NCI-H345 treated with DMSO at 0.1 percent for 48 hours (cell line): ENCODE data around the gene RILPL1.
"Not testable (repeated sequence)": the region's sequence is repeated elsewhere in the genome, so short reads cannot be mapped to it uniquely, and the experiment has no call there.

Source experiments
- DNase-seq: peaks from one replicate; lab custom pipeline; 2025; ENCODE audit not compliant: unreplicated experiment; lab: John Stamatoyannopoulos, UW

The RILPL1 gene

GRCh38 chr12:123533672-123534643, at the start of gene RILPL1:
TSS of gene RILPL1 (minus strand) at chr12:123533719. CDS start at chr12:123533482, 237 bp downstream.
- DNase-seq, result no peak

- DNase-seq, result no peak
These were observed 47.3 kb upstream of the RILPL1 start for GRCh38 chr12:123580772-123581171.

DNA sequence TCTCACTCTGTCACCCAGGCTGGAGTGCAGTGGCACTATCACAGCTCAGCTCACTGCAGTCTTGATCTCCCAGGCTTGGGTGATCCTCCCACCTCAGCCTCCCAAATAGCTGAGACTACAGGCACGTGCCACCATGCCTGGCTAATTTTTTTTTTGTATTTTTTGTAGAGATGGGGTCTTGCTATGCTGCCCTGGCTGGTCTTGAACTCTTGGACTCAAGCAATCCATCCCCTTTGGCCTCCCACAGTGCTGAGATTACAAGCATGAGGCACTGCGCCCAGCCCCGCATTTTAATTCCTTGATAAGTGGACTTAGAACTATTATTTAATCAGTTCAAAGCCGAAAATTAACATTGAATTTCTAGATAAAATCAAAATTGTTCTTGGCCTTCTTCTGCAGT, 45.3 kb upstream of the RILPL1 start:
- DNase-seq, result not testable (repeated sequence)

- DNase-seq, result no peak
These were observed 44.7 kb upstream of the RILPL1 start for GRCh38 chr12:123578243-123578642.

DNA sequence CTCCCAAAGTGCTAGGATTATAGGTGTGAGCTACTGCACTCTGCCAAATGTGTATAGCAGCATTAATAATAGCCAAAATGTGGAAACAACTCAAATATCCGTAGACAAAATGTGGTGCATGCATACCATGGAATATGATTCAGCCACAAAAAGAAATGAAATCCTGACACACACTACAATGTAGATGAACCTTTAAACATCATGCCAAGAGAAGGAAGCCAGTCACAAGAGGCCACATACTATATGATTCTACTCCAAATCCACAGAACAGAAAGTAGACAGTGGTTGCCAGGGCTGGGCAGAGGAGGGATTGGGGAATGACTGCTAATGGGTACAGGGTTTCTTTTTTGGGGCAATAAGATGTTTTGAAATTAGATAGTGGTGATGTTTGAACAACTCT, 43.1 kb upstream of the RILPL1 start:
- DNase-seq, result no peak

DNA sequence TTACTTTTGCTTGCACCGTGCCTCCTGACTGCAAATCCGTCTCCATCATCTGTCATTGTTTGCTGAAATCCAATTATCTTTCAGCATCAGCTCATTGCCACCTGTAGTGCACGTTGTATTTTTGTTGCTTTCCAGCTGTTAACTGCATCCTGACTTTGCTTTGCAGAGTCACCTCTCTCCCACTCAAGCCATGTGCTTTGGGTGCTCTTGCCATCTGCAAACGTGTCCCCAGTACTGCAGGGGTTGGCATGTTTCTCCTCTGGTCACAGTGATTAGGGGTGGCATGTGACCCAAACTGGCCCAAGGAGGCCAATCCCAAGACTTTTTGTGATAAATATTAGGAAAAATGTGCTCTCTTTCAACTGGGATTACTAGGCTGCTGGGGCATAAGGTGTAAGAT, 40.4 kb upstream of the RILPL1 start:
- no peak for DNase-seq

GRCh38 chr12:123572391-123572790, 38.9 kb upstream of the RILPL1 start:
- DNase-seq, result no peak

GRCh38 chr12:123571343-123571813, 37.9 kb upstream of the RILPL1 start:
- DNase-seq, result no peak

DNA sequence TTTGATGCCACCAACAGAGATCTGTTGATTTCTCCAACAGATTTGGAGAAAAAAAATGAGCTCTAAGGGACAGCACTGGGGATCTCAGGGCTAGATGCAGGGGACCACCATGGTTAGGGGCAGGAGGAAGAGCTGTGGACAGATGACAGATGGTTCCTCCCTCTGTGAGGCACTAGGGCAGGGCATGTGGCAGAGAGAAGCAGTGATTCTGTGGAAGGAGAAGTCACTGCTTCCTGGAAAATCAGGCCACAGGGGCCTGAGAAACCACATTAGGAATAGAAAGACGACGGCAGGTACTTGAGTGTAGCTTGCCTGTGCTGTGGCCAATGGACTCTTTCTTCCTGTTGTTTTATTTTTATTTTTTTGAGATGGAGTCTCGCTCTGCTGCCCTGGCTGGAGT, 25.9 kb upstream of the RILPL1 start:
- DNase-seq, result no peak

DNA sequence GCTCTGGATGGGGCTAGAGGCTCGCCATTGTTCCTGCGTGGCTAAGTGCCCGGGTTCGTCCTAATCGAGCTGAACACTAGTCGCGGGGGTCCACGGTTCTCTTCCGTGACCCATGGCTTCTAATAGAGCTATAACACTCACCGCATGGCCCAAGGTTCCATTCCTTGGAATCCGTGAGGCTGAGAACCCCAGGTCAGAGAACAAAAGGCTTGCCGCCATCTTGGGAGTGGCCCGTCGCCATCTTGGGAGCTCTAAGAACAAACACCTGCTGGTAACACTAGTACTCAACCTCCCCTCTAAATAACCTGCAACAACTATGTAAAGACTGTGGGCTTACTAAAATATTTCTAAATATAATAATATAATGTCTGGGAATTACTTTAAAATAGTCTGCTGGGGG, 25.0 kb upstream of the RILPL1 start:
- DNase-seq, result not testable (repeated sequence)

- not testable (repeated sequence) for DNase-seq
These were observed 21.3 kb upstream of the RILPL1 start for GRCh38 chr12:123554843-123555242.

DNA sequence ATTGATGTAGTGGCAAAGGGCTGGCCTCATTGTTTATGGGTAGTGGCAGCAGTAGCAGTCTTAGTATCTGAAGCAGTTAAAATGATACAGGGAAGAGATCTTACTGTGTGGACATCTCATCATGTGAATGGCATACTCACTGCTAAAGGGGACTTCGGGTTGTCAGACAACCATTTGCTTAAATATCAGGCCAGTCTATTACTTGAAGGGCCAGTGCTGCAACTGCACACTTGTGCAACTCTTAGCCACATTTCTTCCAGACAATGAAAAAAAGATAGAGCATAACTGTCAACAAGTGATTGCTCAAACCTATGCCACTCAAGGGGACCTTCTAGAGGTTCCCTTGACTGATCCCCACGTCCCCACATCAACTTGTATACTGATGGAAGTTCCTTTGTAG, 20.6 kb upstream of the RILPL1 start:
- DNase-seq, result not testable (repeated sequence)

DNA sequence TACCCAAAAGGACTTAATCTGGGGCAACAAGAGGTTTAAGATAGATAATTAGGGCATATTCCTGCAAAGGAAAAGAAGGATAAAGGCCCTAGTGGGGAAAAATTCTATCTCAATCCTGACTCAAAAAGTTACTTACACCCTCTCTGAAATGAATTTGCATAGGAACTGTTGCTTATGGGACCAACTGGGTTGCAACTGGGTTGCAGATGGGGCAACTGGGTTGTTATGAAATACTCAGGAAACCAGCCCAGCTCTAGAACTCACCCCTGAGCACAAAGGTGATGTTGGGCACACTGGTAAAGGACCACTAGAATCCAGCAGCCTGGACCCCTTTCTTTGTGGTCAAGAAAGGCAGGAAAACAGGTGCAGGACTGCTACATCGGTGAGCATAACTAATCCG, 17.2 kb upstream of the RILPL1 start:
- DNase-seq, result no peak

- no peak for DNase-seq
These were observed 14.6 kb upstream of the RILPL1 start for GRCh38 chr12:123548107-123548506.

GRCh38 chr12:123546281-123546680, 12.8 kb upstream of the RILPL1 start:
- no peak for DNase-seq

GRCh38 chr12:123543541-123543940, 10.0 kb upstream of the RILPL1 start:
- no peak for DNase-seq

GRCh38 chr12:123540899-123541662, 7.6 kb upstream of the RILPL1 start:
- DNase-seq, result no peak

GRCh38 chr12:123535952-123536351, 2.4 kb upstream of the RILPL1 start:
- not testable (repeated sequence) for DNase-seq

- DNase-seq, result no peak
These were observed 490 bp downstream of the RILPL1 start for GRCh38 chr12:123532808-123533649.

DNA sequence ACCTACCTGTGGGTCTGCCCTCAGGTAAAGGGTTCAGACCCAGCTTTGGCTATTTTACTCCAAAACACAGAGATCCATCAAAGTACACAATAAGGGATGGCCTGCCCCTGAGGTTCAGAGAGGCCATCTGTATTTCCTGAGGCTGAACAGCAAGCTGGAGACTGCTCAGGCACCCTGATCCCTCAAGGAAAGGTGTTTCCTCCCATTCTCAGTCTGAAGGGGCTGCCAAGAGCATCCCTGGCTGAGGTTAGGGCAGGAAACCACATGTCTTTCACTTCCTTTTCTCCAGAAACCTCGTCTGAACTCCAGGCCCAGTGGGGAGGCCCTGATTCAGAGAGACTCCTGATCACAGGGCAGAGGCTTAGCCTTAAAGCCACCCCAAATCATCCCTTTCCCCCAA, 1.5 kb downstream of the RILPL1 start:
- DNase-seq, result no peak

GRCh38 chr12:123531091-123531490, 2.4 kb downstream of the RILPL1 start:
- DNase-seq, result no peak
